Fibroblast of pulmonary artery (primary cell): ENCODE data around the gene TNNC2.
A peak's percentile ranks its signal among the peaks of the same experiment; 100 is the strongest.

Source experiments
- DNase-seq: peaks from one replicate; pipeline ENCODE4 v3.0.0-alpha.2; 2010; ENCODE audit warnings: low read depth
- H3K4me3 ChIP-seq: replicated peaks from 2 replicates; pipeline ENCODE4 v1.5.1; 2011; ENCODE audit warnings: low read depth, mild to moderate bottlenecking, control low read depth, low read length, moderate library complexity
- TF ChIP-seq, protein P1 (sequence below): IDR thresholded peaks from 2 replicates; pipeline ENCODE4 v1.5.1; 2011; ENCODE audit warnings: mild to moderate bottlenecking, control low read depth, low read length, inconsistent platforms; ENCODE audit errors: missing control alignments

The TNNC2 gene

DNA sequence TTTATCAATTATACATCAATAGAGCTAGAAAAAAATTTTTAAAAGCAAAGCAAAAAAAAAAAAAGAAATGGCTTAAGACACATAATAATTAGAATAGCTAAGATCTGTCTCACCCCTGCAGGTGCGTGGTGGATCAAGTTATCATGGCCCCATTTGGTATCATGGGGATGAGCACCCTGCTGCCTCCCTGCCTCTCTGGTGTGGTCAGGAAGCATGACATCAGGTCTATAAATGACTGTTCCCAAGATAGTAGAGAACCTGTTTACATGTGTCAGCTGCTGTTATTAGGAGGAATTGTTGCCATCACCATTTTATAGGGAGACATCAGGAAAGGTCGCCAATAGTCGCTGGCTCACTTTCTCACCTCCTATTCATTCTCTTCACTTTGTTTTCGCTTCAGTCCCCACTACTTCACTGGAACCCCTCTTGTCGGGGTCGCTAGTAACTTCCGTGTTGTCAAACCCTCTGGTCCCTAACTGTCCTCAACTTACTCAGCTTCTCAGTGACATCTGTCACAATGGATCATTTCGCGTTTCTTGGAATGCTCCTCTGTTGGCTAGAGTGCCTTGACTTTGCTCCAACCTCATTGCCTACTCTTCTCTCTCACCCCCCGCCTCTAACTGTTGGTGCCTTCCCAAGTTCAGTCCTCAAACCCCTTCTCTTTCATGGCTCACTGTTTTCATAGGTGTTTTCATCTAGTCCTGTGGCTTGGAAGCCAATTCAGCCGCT lies 30.6 kb downstream of the TNNC2 start:
- TF ChIP-seq, protein P1, sequence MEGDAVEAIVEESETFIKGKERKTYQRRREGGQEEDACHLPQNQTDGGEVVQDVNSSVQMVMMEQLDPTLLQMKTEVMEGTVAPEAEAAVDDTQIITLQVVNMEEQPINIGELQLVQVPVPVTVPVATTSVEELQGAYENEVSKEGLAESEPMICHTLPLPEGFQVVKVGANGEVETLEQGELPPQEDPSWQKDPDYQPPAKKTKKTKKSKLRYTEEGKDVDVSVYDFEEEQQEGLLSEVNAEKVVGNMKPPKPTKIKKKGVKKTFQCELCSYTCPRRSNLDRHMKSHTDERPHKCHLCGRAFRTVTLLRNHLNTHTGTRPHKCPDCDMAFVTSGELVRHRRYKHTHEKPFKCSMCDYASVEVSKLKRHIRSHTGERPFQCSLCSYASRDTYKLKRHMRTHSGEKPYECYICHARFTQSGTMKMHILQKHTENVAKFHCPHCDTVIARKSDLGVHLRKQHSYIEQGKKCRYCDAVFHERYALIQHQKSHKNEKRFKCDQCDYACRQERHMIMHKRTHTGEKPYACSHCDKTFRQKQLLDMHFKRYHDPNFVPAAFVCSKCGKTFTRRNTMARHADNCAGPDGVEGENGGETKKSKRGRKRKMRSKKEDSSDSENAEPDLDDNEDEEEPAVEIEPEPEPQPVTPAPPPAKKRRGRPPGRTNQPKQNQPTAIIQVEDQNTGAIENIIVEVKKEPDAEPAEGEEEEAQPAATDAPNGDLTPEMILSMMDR = no peak
- H3K4me3 ChIP-seq = no peak overlapping the region
- no peak for DNase-seq

DNA sequence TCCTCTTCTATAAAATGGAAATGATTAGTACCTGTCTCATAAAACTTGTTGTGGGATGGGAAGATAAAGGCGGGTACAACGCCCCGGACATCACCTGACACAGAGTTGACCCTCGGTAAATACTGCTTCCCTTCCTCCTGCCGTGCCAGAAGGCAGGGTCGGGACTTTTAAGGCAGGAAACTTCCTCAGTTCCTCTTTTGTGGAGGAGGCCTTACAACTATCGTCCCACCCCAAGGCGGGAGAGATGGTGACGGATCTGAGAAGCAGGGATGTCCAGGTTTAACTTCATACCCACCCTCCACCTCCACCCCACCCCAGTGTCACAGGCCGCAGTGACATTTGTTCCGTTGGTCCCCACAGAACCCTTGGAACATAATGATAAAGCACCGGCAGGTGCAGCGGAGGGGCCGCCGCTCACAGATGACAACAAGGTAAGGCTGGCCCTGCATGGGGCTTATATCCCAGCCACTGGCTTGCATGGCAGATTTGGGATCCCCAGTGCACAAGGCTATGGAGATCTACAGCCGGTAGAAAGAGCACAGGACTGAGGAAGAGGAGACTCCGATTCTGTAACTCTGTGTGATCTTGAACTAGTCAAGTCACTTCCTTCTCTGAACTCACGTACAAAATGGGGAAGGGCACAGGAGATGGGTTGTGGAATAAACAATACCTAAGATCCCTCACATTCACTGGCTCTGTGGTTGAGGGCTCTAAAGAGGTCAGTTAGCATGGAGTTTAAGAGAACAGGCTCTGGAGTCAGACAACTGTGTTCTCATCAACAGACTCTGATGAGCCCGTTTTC lies 34.6 kb downstream of the TNNC2 start:
- DNase-seq = no peak
- peak overlapping the region; percentile 91 for H3K4me3 ChIP-seq
- TF ChIP-seq, protein P1 = no peak

DNA sequence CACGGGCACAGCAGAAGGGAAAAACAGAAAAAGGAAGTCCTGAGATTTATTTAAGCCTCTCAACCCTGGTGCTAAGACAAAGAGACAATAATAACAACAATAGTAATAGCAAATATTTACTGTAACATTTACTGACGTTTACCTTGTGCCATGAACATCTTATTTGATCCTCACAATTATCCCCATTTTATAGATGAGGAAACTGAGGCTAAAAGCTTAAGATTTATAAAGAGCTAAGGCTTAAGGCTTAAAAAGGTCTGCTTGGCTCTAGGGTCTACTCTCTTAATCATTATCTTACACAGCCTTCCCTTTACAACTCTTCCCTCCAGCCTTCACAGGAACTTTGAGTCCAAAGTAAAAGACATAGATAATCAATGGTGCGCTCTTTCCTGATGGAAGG lies 38.8 kb downstream of the TNNC2 start:
- H3K4me3 ChIP-seq = no peak overlapping the region
- TF ChIP-seq, protein P1 = no peak
- no peak for DNase-seq

DNA sequence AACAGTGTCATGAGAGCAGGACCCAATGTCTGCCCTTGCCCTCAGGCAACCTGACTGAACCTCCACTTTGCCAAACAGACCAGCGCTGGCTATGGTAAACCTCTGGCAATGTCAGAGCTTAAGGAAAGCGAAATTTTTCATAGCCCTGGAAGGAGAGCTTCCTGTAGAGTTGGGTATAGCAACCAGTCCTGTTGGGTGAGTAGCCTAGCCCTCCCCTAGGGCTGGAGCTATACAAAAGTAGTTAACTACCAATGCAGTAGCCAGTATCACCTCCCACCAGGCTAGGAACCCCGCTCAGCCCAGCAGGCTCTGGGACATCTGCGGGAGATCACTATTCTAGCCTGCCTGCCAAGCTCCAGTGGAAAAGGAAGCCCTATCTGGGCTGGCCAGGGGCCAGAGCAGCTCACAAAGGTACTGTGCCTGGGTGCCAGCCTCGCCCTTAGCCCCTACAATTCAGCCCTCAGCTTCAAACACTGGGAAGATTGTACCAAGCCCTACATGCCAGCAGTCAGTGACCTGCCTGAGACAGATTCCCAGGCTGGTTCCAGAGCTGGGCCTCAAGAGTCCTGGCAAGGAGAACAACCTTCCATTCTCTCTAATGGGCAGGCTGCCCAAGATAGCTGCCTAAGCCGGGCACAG lies 43.3 kb downstream of the TNNC2 start:
- TF ChIP-seq, protein P1 = no peak
- DNase-seq = peak; percentile 20
- H3K4me3 ChIP-seq = no peak overlapping the region

GRCh38 chr20:45782890-45783289 lies 44.2 kb downstream of the TNNC2 start:
- H3K4me3 ChIP-seq = no peak overlapping the region
- no peak for DNase-seq
- TF ChIP-seq, protein P1 = no peak

DNA sequence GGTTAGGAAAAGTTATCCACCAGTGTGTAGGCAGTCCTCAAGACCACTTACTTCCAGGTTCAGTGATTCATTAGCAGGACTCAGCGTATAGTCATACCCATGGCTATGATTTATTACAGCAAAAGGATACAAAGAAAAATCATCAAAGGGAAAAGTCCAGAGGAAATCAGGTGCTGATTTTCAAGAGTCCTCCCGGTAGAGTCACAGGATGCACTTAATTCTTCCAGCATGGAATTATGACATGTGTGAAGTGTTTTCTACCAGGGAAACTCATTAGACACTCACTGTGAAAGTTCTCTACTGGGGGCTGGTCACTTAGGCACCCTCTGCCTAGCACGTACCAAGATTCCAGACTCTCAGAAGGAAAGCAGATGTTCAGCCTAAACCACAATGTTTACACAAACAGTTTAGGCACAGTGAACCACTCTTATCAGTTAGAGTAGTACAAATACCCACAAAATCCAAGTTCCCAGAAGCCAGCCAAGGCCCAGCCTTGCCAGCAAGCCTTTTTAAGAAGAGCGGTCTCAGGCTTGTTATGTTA lies 45.7 kb downstream of the TNNC2 start:
- DNase-seq = peak; percentile 78
- TF ChIP-seq, protein P1 = no peak
- H3K4me3 ChIP-seq = no peak overlapping the region
